HG02870 (cell line): Measurements from ENCODE around the gene RAD1.

Experiments used
- ATAC-seq: cut with Tn5 transposase; IDR thresholded peaks from one replicate; pipeline ENCODE4 v1.9.1; 2021; ENCODE audit warnings: mild to moderate bottlenecking, moderate library complexity; ENCODE audit not compliant: unreplicated experiment

RAD1 gene

GRCh38 chr5:34916518-34916917 is 1.2 kb upstream of the RAD1 start:
- no peak for ATAC-seq

DNA sequence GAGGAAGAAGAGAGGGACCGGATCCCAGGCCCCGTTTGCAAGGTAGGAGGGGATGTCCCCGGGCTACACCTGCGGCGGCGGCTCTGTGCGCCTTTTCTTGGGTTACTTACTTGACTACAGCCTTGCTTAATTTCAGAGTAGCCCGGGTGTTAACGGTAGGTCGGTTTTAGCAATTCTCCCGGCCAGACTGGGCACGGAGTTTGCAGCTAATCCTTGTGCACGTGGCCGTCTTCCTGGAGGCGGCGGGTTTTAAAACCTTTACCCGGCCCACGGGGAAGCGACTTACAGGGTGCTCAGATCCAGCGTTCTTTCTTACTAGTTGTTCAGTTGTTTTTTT is 520 bp upstream of the RAD1 start:
- ATAC-seq = peak; percentile 13

GRCh38 chr5:34914671-34915138 is 599 bp downstream of the RAD1 start:
- peak; percentile 17 for ATAC-seq

GRCh38 chr5:34913072-34913471 is 2.2 kb downstream of the RAD1 start:
- ATAC-seq = no peak

DNA sequence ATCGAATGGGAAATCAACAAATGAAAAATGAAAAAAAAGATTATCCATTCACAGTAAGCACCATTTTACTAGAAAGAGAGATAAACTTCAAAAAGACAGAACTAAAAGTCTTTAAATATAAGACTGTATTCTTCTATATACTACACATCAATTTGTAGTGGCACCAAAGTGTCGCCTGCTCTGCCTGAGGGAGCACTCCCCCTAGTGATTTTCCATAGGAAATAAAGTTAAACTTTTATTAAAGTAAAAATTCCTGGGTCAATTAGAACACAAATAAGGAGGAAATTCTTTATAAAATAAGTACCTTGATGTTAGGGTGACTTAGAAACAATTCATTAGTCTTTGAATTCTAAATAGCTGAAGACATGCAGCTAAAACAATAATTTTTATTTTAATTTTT is 9.7 kb downstream of the RAD1 start:
- no peak for ATAC-seq

DNA sequence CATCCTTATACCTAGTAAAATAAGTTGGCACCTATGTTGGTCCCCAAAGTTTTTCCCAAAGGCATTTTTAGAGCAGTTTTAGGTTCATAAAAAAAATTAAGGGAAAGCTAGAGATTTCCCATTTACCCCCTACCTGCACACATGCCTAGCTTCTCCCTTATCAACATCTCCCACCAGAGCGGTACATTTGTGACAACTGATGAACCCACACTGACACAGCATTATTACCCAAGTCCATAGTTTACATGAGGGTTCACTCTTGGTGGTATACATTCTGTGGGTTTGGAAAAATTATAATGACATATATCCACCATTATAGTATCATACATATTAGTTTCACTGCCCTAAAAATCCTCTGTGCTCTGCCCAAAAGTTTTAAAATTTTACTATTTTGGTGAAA is 12.0 kb downstream of the RAD1 start:
- ATAC-seq = no peak

GRCh38 chr5:34900652-34901051 is 14.7 kb downstream of the RAD1 start:
- no peak for ATAC-seq

DNA sequence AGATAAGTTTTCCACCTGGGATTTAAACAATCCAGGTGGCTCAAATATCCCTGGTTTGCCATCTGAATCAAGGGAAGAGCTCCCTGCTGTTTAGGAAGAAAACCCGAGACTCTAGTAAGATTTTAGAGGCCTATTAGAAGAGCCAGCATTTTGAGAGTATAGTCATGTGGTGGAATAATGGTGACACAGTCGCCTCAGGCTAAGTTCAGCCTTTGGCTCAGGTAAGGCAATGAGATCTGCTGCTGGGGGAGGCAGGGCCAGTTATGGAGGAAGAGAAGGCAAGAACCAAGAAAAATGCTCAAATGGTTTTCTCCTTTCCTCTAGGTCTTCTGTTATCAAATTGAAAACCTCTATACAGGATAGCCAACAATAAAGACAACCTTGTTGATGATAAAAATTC is 16.2 kb downstream of the RAD1 start:
- no peak for ATAC-seq

DNA sequence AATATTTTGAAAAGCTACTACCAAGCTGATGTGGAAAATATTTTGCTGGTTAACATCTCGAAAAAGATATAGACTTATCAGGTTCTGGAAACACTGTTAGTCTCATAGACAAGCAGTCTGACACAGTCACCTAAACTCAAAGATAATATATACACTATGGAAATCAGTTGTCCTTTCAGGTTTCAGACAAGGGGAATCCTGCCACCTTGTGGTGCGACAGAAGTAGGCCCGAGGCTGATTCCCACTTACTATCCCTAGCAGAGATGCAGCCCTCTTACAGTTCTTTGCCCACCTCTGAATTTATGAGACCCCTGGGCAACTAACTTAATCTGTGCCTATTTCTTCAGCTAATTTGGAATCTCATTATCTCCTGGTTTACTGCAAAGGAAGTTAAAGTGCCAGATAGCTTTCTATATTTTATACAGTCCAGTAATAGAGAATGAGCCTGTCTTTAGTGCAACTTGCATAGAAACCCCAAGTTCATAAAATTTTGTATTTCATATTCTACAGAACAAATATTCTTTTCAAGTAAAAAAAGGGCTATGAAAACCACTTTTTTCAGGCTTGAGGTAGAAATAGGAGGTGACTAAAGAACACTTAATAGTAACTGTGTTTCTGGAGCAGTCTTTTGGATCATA is 16.9 kb downstream of the RAD1 start:
- peak; percentile 72 for ATAC-seq

DNA sequence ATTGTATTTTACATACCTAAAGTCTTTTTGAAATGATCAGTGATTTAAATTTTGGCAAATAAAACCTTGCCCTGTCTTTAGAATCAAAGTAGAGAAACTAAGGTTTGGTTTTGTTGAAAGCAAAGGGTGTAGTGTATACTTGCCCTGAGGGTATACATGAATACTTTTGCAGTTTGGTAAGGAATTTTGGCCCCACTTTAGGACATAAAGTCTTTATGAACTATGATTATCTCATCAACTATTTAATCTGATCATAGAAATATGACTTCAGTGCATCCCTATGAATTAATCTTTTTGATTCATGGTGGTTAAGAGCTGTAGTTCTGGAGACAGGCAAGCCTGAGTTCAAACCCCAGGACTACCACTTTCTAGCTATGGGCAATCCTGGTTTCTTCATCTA is 17.7 kb downstream of the RAD1 start:
- no peak for ATAC-seq

GRCh38 chr5:34895641-34896419 is 19.5 kb downstream of the RAD1 start:
- ATAC-seq = no peak

- ATAC-seq = no peak
Measured at GRCh38 chr5:34894716-34895115, 20.6 kb downstream of the RAD1 start.

GRCh38 chr5:34892414-34892813 is 22.9 kb downstream of the RAD1 start:
- no peak for ATAC-seq

DNA sequence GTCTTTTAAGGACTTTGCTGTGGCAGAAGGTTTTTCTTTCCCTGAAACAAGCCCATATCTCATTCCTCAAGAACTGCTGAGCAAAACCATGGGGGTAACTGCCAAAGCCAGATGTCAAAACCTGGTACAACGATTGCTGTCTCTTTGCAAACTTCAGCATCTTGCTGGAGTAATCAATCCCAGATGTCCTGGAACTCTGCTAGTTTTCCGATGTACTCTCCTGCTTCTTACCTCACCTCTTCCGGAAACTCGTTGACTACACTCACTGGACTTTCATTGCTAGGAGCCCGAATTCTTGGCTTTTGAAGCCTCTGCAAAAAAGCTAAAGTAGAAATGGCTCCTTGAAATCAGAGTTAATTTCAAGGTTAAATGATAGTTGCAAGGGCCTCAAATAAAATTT is 23.3 kb downstream of the RAD1 start:
- ATAC-seq = no peak

GRCh38 chr5:34889394-34889793 is 25.9 kb downstream of the RAD1 start:
- ATAC-seq = no peak

GRCh38 chr5:34886392-34887119 is 28.7 kb downstream of the RAD1 start:
- ATAC-seq = no peak

- no peak for ATAC-seq
Measured at GRCh38 chr5:34881246-34881645, 34.1 kb downstream of the RAD1 start.

DNA sequence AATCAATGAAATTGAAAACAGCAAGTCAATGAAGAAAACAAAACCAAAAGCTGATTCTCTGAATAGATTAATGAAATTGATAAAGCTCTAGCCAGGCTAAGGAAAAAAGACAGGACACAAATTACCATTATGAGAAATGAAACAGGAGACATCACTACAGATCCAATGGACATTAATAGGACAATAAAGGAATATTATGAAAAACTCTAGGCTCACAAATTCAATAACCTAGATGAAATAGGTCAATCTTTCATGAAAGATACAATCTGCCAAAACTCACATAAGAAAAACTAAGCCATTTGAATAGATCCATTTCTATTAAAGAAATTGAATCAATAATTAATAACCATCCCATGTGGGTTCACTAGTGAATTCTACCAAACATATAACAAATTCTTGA is 39.0 kb downstream of the RAD1 start:
- no peak for ATAC-seq

DNA sequence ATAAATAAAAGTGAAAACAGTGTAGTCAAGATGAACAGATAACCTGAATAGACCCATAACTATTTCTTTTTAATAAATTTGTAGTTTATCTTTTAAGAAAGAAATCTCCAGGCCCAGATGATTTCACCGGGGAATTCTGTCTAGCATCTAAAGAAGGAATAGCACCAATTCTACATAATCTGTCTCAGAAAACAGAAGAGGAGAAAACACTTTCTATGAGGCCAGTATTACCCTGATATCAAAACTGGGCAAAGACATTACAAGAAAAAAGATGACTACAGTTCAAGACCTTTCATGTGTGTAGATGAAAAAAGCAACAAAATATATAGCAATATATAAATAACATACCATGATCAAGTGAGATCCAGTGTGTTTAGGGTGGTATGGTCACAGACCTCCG is 44.9 kb downstream of the RAD1 start:
- ATAC-seq = no peak

- no peak for ATAC-seq
Measured at GRCh38 chr5:34869256-34869655, 46.0 kb downstream of the RAD1 start.

DNA sequence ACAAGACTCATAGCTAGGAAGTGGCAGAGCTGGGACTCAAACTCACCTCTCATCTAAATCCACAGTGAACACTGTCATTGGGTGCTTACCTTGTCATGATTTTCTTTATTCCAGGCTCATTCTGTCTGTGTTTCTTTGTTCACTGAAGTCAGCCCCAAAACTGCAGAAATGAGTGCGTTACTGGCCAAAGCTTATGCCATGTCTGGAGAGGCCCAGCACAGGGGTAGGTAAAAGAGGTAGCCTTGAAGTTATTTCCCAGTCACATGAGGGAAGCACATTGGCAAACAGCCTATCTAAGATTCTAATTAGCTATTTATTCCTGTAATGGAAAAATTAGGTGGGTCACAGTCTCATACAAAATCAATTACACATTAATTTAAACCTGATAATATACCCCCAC is 46.5 kb downstream of the RAD1 start:
- ATAC-seq = no peak

DNA sequence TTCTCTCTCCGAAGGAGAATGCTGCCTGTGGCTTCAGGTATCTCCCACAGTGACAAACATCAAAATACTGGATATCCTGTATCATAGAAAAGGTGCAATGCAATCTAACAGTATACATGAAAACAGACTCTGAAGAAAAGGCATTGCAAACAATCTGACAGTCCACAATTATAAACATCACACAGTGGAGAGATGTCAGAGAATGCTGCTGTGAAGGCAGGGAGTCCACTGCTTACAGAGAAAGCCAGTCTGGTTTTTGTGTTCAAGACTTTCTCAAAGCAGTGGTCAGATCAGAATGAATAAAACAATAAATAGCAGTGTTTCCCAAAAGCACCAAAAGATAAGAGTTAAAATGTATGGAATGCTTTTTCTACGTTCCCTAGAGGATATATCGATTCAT is 47.6 kb downstream of the RAD1 start:
- ATAC-seq = no peak
